H1 (cell line): ENCODE data around the gene OTOP3. TPM values are rescaled to one million over a fixed set of nuclear protein-coding genes. Genes with fewer than 3 reads are reported as not detected.

ENCODE experiments used
- EP300 ChIP-seq, 2 experiments: IDR thresholded peaks; 1 replicate in 1 of 2; 2 replicates in 1 of 2; pipeline ENCODE4 v1.6.1; 2011 to 2012; ENCODE audit warnings: low read depth in 2 of 2, low read length in 2 of 2, mild to moderate bottlenecking in 2 of 2, borderline replicate concordance in 1 of 2, inconsistent platforms in 1 of 2, moderate library complexity in 1 of 2
- ZNF274 ChIP-seq: IDR thresholded peaks from 2 replicates; pipeline ENCODE4 v1.7.0; 2012; ENCODE audit warnings: low read length, borderline replicate concordance; ENCODE audit errors: extremely low read depth
- polyA plus RNA-seq, 7 experiments: library from polyadenylated mRNA; depleted of rRNA in 3 of 7; stranded (reverse) in 5 of 7; unstranded in 2 of 7; fragments of >200 nt in 5 of 7; fragments of 200-250 nt in 2 of 7; gene quantifications; 1 replicate in 5 of 7; 2 replicates in 1 of 7; 4 replicates in 1 of 7; pipeline versions ENCODE4 v1.2.1 to v1.2.3, GENCODE V29; 2011 to 2013; ENCODE audit warnings: missing spikeins in 2 of 7, mixed read lengths in 2 of 7
- total RNA-seq: library from RNA; stranded (reverse); fragmentation: NEBNext Ultra II Directional; extraction: Animal tissue kit (Norgen Biotek cat#: 25700); gene quantifications from 2 replicates; pipeline ENCODE4 v1.2.1, GENCODE V29; 2021

The OTOP3 gene
- total and polyA plus RNA-seq, 2 of the 8 experiments (the other 6 are each of a cell fraction or from before 2014, with no cell fraction given): 0.05 TPM; not detected in 1

- TF ChIP-seq EP300 (IDR thresholded peaks at IDR 0.05; ENCODE audit: borderline replicate concordance in 1 of 2, low read depth in 2 of 2, low read length in 2 of 2) (peak in 1 of 2 experiments; percentile 55; a peak in 1 of 3 replicates), ZNF274 (no peak)
- TF ChIP-seq, all 59 proteins: peak for 9
These were observed 51.8 kb downstream of the OTOP3 start, which contains the start of gene CDR2L (continued) for GRCh38 chr17:74987418-74987908.
